SIG-M5 treated with dmso at 0.1 percent for 504 hours (cell line): Measurements from ENCODE around the gene CHKA.
A peak's percentile ranks its signal among the peaks of the same experiment; 100 is the strongest.

Experiments
- DNase-seq: peaks from one replicate; lab custom pipeline; 2025; ENCODE audit not compliant: unreplicated experiment; lab: John Stamatoyannopoulos, UW

CHKA gene

GRCh38 chr11:68002938-68003845, 118.0 kb downstream of the CHKA start:
- DNase-seq = peak; percentile 53
